HuH-7.5 (cell line): Measurements from ENCODE around the gene WBP1.
"Not testable (repeated sequence)": the region's sequence is repeated elsewhere in the genome, so short reads cannot be mapped to it uniquely, and the experiment has no call there.

ENCODE experiments used
- DNase-seq: peaks from one replicate; pipeline ENCODE4 v3.0.0; 2011; ENCODE audit warnings: low spot score

Gene WBP1

DNA sequence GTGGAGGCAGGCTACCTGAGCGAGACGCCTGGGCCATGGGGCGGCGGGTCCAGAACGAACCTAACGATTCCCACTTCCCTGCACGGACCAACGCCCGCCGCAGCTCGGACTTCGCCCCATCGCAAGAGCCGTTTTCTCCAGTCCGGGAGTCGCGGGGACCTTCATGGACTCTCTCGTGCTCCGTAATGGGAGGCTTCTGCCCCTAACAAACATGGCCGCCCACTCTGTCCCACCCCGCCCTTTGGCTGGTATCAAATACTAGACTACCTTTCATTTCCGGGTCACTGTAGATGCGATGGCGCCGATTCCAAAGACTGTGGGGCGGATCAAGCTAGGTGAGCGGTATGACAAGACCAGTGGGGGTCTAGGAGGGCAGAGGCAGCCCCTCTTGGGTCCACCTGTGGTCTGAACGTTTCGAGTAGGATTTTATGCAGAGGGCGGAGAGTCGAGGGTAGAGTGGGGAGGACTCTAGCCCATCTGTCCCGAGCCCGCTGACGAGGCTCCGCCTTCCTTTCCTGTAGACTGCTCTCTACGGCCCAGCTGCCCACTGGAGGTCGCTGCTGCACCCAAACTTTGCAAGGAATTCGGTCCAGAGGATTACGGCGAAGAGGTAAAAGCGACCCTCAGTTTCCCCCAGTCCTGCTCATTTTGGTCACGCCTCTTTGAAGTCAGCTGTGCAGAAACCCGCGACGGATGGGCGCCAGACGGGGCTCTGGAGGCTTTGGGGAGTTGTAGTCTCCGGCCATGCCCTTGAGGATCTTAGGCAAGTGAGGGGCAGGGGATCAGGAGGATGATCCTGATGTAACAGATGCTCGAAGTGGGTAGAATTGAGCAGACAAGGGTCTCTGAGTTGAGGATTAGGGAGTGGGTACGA, 24.8 kb downstream of the WBP1 start, which contains the start of the genes CCDC142 and TTC31:
CCDC142 (minus strand) TSS at position 198 of the 874 bp plus-strand sequence; CDS start at position 37, 161 bp downstream.
TTC31 (plus strand) TSS at position 281 of the 874 bp plus-strand sequence; CDS start at position 296, 15 bp downstream.
- DNase-seq, result no peak

DNA sequence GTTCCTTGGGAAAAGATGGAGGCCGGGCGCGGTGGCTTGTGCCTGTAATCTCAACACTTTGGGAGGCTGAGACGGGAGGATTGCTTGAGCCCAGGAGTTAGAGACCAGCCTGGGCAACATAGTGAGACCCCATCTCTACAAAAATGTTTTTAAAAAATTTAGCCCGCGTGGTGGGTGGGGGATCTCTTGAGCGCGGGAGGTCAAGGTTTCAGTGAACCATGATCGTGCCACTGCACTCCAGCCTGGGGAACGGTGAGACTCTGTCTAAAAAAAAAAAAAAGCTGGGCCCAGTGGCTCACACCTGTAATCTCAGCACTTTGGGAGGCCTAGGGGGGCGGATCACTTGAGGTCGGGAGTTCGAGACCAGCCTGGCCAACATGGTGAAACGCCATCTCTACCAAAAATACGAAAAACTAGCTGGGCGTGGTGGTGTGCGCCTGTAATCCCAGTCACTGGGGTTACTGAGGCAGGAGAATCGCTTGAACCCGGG, 25.5 kb downstream of the WBP1 start:
- DNase-seq, result not testable (repeated sequence)

DNA sequence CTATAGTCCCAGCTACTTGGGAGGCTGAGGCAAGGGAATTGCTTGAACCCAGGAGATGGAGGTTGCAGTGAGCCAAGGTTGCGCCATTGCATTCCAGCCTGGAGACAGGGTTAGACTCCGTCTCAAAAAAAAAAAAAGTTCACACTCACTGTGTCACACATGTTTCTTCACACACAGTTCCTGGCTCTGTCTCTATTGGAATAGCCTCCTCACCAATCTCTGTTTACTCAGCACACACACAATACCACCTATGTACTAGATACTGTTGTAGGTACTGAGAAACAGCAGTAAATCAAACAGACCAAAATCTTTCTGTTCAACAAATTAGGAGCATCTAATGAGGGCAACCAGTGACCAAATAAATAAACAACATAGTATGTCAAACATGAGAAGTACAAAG, 27.9 kb downstream of the WBP1 start:
- no peak for DNase-seq

DNA sequence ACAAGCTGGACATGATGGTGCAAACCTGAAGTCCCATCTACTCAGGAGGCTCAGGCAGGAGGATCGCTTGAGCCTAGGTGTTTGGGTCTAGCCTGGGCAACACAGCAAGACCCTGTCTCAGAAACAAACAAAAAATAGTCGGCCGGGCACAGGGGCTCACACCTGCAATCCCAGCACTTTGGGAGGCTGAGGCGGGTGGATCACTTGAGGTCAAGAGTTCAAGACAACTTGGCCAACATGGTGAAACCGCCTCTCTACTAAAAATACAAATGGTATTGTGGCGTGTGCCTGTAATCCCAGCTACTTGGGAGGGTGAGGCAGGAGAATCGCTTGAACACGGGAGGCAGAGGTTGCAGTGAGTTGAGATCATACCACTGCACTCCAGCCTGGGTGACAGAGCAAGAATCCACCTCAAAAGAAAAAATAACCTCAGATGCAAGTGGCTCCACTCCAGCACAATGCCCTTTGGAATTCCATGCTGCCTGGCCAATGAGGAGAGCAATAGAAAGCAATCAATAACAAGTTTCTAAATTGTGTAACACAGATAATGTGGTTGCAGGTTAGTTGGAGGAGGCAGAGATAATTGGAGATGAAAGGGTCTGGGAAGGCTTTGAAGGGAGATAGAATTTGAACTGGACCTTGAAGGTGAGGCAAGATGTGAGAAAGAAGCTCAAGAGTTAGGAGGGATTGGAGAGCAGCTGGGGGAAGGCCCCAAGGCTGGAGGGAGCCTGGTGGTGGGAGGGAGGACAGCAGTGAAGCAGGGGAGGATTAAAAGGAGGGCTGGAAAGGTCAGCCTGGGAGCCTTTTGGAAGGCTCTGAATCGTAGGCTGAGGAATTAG, 30.6 kb downstream of the WBP1 start:
- DNase-seq, result no peak

DNA sequence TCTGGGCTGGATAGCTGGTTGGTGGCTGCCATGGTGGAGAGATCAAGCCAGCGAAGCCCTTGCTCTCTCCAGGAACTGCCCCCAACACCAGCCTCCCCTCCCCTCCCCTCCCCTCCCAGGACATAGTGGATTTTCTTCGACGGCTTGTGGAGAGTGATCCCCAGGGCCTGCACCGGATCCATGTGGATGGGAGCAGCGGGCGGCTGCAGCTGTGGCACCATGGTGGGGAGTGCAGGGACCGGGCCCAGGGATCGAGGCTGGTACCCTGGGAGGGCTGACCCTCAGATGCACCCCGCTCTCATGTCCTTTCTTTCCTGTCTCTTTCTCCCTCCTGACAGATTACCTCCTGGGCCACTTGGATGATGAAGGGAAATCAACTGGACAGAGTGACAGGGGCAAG, 31.7 kb downstream of the WBP1 start:
- no peak for DNase-seq

DNA sequence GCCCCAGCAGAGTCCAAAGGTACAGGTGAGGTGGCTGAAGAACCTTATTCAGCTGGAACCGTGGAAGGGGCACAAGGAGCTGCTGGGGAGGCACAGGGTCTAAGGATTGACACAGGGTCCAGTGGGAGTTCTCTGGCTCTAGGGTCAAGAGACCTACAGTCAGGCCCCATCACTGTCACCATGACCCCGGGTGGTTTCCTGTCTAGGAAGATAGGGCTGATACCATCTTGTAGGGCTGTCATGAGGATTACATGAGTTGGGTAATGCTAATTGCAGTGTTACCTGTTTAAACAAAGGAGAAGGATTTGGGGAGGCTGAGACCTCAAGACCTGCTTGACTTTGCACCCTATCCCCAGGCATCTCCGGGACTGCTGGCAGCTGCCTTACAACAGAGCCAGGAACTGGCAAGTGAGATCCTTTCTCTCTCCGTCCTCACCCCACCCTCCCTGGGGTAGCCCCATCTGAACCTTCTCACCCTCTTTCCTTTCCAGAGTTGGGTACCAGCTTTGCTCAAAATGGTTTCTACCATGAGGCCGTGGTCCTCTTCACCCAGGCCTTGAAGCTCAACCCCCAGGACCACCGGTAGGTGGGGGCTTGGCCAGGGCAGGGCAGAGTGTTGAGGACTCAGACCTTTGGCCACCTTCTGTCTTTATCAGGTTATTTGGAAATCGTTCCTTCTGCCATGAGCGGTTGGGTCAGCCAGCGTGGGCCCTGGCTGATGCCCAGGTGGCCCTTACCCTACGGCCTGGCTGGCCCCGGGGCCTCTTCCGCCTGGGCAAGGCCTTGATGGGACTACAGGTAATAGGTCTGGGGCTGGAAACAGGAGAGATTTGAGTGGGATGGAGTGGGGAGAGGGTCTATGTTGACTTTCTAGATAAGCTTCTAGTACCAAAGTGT, 33.7 kb downstream of the WBP1 start:
- no peak for DNase-seq

DNA sequence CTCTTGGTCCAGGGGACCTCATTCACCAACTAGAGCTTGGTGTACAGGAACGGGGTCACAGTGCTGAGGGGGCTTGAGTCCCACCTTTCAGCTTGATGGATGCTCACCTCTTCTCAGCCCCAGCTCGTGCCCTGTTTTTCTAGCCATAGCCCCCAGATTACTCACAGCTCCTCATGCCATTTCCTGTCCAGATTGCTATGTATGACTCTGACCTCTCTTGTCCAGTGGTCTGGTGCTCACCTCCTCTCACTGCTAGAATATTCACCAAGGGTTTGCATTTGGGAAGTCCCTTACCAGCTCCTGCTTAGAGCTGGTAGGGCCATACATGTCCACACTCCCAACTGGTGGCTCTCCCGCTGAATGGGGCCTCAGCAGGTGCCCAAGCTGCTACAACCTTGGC, 35.3 kb downstream of the WBP1 start:
- no peak for DNase-seq

DNA sequence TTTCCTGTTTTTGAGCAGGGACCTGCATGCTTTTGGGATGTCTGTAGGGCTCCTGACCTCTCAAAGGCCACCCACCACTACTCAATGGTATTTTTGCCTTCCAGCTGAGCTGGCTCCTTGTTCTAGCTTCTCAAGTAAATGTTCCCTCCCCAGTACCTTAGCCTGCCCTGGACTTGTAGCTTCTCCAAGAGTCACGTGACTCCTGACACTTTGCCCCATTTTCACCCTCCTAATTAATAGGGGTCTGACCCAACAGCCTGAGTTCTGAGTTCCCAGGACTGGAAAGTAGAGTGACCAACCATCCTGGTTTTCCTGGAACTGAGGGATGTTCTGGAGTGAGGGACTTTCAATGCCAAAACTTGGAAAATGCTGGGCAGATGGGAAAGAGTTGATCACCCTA, 37.2 kb downstream of the WBP1 start:
- DNase-seq, result no peak

DNA sequence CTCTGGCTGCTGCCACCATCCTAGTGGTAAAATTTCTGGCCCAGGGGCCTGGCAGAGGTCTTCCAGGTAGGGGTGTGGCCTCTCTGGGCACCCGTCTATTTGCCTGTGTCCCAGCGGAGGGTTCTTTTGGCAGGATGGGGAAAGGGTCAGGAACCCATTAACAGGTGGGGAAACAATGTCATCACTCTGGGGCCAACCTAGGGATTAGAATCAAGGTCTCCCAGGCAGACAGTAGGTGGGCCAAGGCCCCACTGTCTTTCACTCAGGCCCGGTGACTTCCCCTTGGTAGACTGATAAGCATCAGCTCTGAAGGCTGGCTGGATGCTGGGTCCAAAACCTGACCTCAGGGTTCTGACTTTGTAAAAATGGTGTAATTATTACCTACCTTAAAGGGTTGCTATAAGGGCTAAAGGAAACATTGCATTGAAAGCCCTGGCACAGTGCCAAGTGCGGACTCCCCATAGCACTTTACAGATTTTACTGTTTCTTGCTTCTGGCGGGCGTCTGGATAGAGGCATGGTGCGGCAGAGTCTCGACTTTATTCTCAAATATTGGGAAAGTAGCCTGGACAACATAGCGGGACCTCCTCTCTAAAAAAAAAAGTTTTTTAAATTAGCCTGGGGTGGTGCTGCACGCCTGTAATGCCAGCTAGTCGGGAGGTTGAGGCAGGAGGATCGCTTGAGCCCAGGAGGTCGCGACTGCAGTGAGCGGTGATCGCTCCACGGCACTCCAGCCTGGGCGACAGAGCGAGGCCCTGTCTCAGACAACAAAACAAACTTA, 38.9 kb downstream of the WBP1 start:
- DNase-seq, result no peak

DNA sequence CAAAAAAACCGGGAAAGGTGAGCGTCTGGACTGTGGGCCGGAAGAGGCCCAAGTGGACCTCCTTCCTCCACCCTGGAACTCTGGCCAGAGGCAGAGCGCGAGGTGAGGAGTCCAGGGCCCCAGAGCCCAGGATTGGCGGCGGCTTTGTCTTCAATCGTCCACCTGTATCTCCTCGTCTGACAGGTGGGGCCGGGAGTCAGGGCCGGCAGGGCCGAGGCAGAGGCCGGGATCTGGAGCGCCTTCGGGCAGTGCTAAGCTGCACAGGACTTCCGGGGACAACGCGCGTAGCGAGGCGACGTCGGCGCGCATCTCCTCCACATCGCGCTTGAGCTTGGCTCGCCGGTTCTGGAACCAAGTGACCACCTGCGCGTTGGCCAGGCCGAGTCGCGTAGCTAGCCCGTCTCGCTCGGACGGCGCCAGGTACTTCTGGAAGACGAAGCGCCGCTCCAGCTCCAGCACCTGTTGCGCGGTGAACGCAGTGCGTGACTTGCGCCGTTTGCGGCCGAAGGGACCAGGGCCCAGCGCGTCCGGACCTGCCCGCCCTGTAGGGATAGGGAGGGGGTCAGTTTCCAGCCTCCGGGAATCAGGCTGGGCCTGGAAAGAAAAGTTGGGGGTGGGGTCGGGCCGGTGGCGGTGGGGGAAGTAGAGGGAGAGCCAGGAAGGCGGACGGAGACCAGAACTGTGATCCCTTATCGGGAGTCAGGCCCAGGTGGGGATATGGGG, 39.7 kb downstream of the WBP1 start:
- DNase-seq, result no peak

DNA sequence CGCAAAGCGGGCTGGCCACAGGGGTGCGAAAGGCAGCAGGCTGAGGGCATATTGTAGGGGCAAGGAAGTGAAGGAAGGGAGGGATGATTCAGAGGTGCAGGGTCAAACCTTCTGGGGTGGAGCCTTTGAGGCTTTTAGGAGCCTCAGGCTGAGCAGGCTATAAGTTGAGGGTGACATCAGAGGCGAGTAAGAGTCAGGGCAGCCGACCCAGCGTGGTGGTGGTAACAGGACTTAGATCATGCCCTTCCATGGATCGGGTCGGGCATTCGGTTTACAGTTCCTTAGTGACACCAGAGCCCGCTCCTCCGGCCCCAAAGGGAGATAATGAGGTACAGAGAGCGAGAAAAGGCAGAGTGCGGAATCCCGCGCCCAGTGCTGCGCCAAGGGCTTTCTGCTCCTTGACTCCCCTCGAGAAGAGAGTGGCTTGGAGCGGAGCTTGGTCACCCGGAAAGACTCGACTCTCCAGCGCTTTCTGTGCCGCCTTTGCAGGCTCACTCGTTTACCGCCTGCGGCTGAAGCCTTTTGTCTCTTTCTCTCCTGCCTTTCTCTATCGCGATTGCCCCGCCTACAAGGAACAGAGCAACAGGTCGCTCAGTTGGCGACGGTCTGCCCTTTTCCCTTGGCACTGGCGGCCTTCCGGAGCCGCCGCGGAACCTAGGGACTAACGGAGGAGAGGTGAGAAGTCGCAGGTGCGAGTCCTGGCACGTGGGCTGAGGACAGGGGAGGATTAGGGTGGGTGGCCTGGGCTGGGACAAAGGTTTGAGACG, 40.4 kb downstream of the WBP1 start:
- DNase-seq, result no peak

DNA sequence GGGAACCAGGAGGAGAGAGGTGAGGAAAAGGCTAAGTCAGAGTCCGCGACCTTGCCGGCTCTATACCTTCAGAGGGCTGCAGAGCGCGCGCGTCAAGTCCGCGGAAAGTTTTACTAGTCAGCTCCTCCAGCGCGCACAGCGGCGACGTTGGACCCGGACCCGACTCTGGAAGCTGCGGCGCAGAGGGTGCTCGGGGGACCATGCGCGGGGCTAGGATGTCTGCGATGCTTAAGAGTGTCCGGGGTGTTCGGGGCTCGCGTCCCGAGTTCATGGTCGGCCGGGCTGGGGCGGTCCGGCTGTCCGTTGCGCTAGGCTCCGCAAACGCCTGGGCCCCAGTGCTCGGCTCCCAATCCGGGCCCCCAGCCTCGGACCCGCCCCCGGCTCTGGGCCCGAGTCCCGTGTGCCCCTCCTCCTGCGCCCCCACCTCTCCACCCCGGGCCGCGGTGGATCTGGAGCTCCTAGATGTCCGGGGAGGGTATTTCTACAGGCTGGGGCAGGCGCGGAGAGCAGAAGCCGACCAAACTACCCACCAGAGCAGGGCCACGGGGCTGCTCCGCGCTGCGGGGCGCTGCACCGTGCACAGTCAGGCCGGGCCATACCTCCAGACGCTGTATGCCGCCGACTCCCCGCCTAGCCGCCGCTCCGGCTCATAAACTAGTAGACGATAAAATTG, 41.2 kb downstream of the WBP1 start, which contains the start of gene LBX2:
LBX2 (minus strand) TSS at position 337 of the 673 bp plus-strand sequence; CDS start at position 271, 66 bp downstream.
- no peak for DNase-seq

DNA sequence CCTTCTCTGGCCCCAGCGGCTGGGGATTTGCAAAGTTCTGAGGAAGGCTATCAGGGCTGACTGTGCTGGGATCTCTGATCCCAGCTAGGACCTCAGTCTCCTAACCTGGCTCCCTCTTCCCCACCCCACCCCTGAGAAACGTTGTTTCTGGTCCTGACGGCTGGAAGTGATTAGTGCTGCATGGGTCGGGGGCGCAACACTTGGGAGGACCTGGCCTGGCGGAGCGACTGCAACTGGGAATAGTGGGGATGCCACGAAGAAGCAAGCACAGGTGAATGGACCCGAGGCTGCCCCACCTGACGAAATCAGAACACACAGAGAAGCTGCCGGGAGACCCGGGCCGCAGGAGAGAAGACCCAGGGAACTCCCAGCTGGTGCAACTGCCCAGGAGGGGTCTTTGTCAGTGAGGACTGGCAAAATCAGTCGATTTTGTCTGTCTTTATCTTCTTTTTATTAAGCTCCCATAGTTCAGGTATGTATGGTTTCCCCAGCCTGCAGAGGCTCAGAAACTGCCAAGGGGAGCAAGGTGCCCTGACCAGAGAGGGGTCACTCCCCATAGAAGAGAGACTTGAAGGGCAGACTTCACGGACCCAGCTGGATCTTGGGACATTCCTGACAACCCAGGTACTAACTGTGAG, 41.8 kb downstream of the WBP1 start:
- no peak for DNase-seq

DNA sequence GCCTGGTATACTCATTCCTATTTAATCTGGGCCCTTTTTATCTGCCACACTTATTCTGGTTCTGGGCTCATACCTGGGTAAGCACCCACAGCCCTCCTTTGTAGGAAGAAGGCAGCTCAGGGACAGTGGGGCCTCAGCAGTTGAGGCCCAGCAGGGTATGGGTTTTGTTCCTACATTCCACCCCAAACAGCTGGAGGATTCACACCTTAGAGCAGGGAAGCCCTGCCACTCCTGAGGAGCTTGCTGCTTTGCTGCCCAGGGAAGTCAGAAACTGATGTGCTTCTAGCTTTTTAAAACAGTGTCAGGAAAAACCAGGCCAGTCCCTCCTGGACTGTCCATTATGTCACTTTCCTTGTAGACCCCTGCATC, 42.3 kb downstream of the WBP1 start:
- DNase-seq, result no peak

DNA sequence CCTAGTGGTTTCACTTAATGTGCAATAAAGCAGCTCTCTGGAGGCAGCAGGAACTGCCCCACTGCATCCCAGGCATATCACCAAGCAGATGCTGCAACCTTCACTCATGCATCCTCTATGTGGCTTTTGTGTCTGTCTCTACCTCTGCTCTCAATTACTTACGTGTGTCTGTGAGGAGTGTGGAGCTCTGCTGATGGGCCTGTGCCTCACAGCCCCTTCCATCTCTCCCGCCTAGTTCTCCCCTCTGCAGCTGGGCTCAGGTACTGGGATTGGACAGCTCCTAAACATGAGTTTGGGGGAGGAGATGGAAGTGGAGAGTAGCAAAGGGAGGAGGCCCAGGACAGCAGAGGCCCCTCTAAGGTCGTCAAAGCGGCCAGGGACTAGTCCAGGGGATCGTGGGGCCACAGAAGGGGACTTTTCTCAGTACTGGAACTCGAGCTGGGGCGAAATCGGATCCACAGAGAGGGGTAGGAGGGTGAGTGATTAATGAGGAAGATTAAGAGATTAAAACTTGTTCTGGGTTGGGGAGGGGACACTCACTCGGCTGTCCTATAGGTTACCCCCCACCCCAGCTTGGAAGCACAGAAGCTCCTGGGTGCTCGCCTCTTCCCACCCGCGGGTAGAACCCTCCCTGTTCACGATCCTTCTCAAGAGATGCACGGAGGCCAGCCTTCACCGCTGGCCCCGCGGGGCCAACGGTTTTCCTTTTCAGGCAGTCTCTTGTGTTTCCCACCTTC, 43.3 kb downstream of the WBP1 start:
- no peak for DNase-seq

DNA sequence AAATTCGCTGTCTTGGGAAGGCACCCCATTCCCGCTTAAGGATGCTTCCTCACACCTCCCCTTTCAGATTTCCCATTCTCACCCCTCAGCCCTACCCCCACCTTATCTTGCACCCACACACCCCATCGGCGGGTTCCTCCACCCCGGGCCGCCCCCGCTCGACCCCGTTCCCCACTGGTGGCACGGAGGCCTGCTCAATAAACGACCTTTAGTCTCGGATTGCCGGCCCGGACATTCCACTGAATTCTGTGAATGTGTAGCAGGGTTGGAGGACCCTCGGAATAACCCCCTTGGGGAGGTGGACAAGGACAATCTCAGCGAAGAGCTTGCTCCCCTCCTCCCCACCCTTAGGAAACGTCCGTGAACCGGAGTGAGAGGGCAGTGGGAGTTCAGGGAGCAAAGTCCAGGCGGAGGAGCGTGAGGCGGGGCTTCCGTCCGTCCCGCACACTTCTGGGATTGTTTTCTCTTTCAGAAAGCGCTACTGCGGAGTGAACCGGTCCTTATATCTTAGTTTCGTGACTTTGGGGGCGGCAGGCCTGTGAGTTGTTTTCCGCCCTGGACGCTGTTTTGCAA, 44.0 kb downstream of the WBP1 start:
- DNase-seq, result peak; percentile 84
